ENCODE data around the gene PHYKPL.
"Not testable (repeated sequence)": the region's sequence is repeated elsewhere in the genome, so short reads cannot be mapped to it uniquely, and the experiment has no call there.

GRCh38 chr5:178229111-178229510, 3.5 kb downstream of the PHYKPL start:
- TF ChIP-seq, protein P1, sequence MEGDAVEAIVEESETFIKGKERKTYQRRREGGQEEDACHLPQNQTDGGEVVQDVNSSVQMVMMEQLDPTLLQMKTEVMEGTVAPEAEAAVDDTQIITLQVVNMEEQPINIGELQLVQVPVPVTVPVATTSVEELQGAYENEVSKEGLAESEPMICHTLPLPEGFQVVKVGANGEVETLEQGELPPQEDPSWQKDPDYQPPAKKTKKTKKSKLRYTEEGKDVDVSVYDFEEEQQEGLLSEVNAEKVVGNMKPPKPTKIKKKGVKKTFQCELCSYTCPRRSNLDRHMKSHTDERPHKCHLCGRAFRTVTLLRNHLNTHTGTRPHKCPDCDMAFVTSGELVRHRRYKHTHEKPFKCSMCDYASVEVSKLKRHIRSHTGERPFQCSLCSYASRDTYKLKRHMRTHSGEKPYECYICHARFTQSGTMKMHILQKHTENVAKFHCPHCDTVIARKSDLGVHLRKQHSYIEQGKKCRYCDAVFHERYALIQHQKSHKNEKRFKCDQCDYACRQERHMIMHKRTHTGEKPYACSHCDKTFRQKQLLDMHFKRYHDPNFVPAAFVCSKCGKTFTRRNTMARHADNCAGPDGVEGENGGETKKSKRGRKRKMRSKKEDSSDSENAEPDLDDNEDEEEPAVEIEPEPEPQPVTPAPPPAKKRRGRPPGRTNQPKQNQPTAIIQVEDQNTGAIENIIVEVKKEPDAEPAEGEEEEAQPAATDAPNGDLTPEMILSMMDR (IDR thresholded peaks at IDR 0.05), result not testable (repeated sequence)
- not testable (repeated sequence) for TF ChIP-seq POLR2AphosphoS5 (IDR thresholded peaks at IDR 0.05; ENCODE audit: low read depth, low read length); TCF7L2 (IDR thresholded peaks at IDR 0.05; ENCODE audit: low read depth, low read length); REST (IDR thresholded peaks at IDR 0.05; ENCODE audit: insufficient read depth in 1 of 2, low read depth in 2 of 2, low read length in 1 of 2); SIN3A (IDR thresholded peaks at IDR 0.05; ENCODE audit: borderline replicate concordance, insufficient read depth, low read depth, low read length)
